Transverse colon (tissue), 4 donors: ENCODE results near the gene SPATA24. TPM values are rescaled to one million over a fixed set of nuclear protein-coding genes. Genes with fewer than 3 reads are reported as not detected.
"Not testable (repeated sequence)": the region's sequence is repeated elsewhere in the genome, so short reads cannot be mapped to it uniquely, and the experiment has no call there.

Experiments
- DNase-seq: peaks from one replicate; pipeline ENCODE4 v3.0.0-alpha.2; 2019
- H3K27ac ChIP-seq, 4 donors: fragments of 200-600 bp; sonication (generic); 2 replicates each; pipeline ENCODE4 v1.5.1; 2016 to 2018; ENCODE audit warnings: inconsistent platforms in 4 of 4
- H3K27me3 ChIP-seq: fragments of 200-600 bp; sonication (generic); 2 replicates; pipeline ENCODE4 v1.5.1; 2017; ENCODE audit warnings: inconsistent platforms
- H3K36me3 ChIP-seq, 4 donors: fragments of 200-600 bp; sonication (generic); 2 replicates each; pipeline ENCODE4 v1.5.1; 2017 to 2019; ENCODE audit warnings: inconsistent platforms in 4 of 4
- H3K4me1 ChIP-seq, 4 donors: fragments of 200-600 bp; sonication (generic); 2 replicates each; pipeline ENCODE4 v1.5.1; 2017 to 2020; ENCODE audit warnings: inconsistent platforms in 4 of 4
- H3K4me3 ChIP-seq, 4 donors: fragments of 200-600 bp; sonication (generic); 1 replicate in 1 of 4; 2 replicates in 3 of 4; pipeline versions ENCODE4 v1.5.1 to v1.6.1; 2017 to 2019; ENCODE audit warnings: inconsistent platforms in 4 of 4
- H3K9me3 ChIP-seq, 2 donors: fragments of 200-600 bp; sonication (generic); 2 replicates each; pipeline ENCODE4 v1.5.1; 2017 to 2019; ENCODE audit warnings: inconsistent platforms in 2 of 2
- EP300 ChIP-seq: sonication (generic); formaldehyde crosslinking; IDR thresholded peaks from one replicate; pipeline ENCODE4 v1.6.1; 2017; ENCODE audit warnings: antibody characterized with exemption, low read depth
- POLR2A ChIP-seq: fragments of 450-650 bp; IDR thresholded peaks from one replicate; pipeline ENCODE4 v1.6.1; 2016; ENCODE audit warnings: antibody characterized with exemption, mild to moderate bottlenecking, moderate library complexity
- POLR2AphosphoS5 ChIP-seq, 3 donors: sonication (generic); formaldehyde crosslinking; IDR thresholded peaks; one replicate each; pipeline ENCODE4 v1.6.1; 2016; ENCODE audit warnings: antibody characterized with exemption in 3 of 3
- WGBS, 2 donors: methylation state at CpG; one replicate each; pipeline ENCODE4 v1.1.5; 2018; ENCODE audit warnings: low coverage in 1 of 2; 5-methylcytosine and 5-hydroxymethylcytosine counted together
- in situ Hi-C, 4 donors: fragments of 200-750 bp; cut with MboI; loops; one replicate each; pipeline versions ENCODE4 v1.15.0 to v1.15.1; 2017; ENCODE audit warnings: low sequenced_read_pairs in 3 of 4, low pct_ligation_motif_present in 1 of 4, low pct_unique_long_range_greater_than_20kb in 1 of 4
- intact Hi-C: fragments of 100-400 bp; cut with DNase I; formaldehyde crosslinking; loops from one replicate; pipeline ENCODE4 v1.15.1; 2023; ENCODE audit warnings: low total_unique reads
- total RNA-seq, 4 donors: library from RNA; depleted of rRNA; stranded (reverse); fragments of >200 nt; gene quantifications; one replicate each; pipeline ENCODE4 v1.1.0, GENCODE V29; 2016
- TF ChIP-seq, protein P1 (sequence below), 5 experiments: fragments of 200-600 bp in 3 of 5; fragments of 450-650 bp in 2 of 5; sonication (generic) in 3 of 5; IDR thresholded peaks; 1 replicate in 2 of 5; 2 replicates in 3 of 5; pipeline ENCODE4 v1.5.1; 2016 to 2017; ENCODE audit warnings: antibody characterized with exemption in 5 of 5, inconsistent platforms in 3 of 5, mild to moderate bottlenecking in 2 of 5, moderate library complexity in 1 of 5

The SPATA24 gene
- total RNA-seq, 4 donors from 2014 or later: 3.0 TPM; not detected in 2

DNA sequence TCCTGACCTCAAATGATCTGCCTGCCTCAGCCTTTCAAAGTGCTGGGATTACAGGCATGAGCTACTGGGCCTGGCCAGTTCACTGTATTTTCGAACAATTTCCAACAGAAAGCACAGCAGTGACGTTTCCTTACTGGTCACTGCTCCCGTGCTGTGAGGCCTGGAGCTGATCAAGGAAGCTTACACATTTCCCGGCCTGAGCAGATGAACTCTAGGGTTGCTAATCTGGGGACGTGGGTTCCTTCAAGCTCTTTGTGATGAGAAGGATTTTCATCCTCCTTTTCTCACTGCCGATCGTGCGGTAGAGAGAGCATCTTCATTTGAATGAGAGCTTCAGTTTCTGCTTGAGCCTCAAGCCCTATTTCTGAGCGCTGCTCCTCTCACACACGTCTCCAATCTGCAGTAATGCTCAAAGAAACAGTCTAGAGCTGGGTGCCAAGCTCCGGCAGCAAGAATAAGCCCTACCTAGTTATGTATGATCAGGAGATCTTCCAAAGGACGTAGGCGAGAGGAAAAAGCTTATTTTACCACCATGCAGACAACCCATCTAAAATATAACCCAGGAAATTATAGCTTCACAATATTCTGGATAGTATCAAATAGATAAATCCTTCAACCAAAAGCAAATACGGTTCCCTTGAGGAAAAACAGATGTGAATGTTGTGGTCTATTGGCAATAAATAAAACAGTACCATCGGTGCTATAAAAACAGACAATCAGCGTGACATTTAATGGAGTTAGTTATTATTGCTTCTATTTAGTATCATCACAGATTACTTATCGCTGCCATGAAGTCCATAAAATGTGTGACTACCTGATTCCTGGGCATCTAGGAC lies 7.3 kb upstream of the SPATA24 start:
- DNase-seq: no peak
- TF ChIP-seq, protein P1, sequence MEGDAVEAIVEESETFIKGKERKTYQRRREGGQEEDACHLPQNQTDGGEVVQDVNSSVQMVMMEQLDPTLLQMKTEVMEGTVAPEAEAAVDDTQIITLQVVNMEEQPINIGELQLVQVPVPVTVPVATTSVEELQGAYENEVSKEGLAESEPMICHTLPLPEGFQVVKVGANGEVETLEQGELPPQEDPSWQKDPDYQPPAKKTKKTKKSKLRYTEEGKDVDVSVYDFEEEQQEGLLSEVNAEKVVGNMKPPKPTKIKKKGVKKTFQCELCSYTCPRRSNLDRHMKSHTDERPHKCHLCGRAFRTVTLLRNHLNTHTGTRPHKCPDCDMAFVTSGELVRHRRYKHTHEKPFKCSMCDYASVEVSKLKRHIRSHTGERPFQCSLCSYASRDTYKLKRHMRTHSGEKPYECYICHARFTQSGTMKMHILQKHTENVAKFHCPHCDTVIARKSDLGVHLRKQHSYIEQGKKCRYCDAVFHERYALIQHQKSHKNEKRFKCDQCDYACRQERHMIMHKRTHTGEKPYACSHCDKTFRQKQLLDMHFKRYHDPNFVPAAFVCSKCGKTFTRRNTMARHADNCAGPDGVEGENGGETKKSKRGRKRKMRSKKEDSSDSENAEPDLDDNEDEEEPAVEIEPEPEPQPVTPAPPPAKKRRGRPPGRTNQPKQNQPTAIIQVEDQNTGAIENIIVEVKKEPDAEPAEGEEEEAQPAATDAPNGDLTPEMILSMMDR (IDR thresholded peaks at IDR 0.05): no peak
- TF ChIP-seq POLR2AphosphoS5 (IDR thresholded peaks at IDR 0.05) (peak; percentile 64 to 96 (median 87)), EP300 (no peak), POLR2A (no peak)
- Histone ChIP-seq H3K27me3 (no peaks in the 10 kb centered on the region), H3K4me1 (peaks cover 18 to 30% (median 25%) of the 10 kb centered on the region in 4 donors), H3K36me3 (no peaks in the 10 kb centered on the region), H3K27ac (peak overlapping the region in 3 of 4 donors; percentile 42 to 62 (median 57)), H3K9me3 (no peaks in the 10 kb centered on the region), H3K4me3 (no peak overlapping the region)
- in situ Hi-C loops (no loop called here), intact Hi-C loops (no loop called here)
- WGBS, 2 donors: 58 to 80% methylated on average over 12 to 17 of the region's 17 CpGs

DNA sequence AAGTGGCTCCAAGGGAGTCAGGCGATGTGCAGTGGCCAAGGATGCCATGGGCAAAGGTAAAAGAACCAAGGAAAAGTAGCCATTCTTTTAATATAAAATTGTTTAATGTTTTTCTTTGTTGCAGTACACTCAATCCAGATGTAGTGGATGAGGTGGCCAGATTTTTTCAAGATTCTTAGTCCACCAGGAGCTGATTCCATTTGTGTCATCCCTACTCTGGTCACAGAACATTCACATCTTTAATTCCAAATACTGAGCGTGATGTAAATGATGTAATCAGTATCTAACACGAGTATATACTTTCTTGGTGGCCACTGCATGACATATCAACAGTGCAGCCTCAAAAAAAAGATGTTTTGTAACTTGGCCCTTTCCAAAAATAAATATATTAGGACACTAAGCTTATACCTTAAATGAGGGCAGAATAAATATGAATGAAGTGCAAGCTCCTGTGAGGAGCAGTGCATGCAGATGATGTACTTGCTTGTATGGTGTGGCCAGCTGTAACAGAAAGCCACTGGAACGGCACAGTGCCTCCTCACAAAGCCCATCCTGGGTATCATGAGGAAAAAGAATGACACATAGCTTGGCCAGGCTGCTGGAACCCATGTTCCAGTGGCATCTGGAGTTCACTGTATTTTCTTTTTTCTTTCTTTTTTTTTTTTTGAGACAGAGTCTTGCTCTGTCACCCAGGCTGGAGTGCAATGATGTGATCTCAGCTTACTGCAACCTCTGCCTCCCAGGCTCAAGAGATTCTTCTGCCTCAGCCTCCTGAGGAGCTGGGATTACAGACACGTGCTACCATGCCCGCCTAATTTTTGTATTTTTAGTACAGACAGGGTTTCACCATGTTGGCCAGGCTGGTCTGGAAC lies 6.5 kb upstream of the SPATA24 start:
- in situ Hi-C loops: no loop called here

DNA sequence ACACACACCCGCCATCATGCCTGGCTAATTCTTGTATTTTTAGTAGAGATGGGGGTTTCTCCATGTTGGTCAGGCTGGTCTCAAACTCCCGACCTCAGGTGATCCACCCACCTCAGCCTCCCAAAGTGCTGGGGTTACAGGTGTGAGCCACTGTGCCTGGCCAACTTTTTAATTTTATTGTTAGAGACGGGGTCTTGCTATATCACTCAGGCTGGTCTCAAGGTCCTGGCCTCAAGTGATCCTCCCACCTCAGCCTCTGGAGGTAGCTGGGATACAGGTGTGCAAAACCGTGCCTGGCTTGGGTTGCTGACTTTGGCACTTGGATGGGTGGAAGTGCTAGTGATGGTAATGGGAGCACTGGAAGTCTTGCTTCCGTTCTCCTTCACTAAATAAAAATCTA lies 5.2 kb upstream of the SPATA24 start:
- 89 to 93% methylated on average over 2 to 5 of the region's 5 CpGs for WGBS, 2 donors
- H3K4me3 ChIP-seq, in situ Hi-C loops, DNase-seq, H3K36me3 ChIP-seq, intact Hi-C loops, H3K27me3 ChIP-seq, H3K9me3 ChIP-seq, H3K27ac ChIP-seq: not testable (repeated sequence)
- H3K4me1 ChIP-seq: peaks cover 5 to 18% (median 12%) of the 10 kb centered on the region in 4 donors

More for the DNA sequence above, 6.5 kb upstream of the SPATA24 start:
- Histone ChIP-seq H3K9me3 (no peaks in the 10 kb centered on the region), H3K27ac (peak overlapping the region in 3 of 4 donors; percentile 42 to 62 (median 57)), H3K4me3 (no peak overlapping the region), H3K27me3 (no peaks in the 10 kb centered on the region), H3K4me1 (peaks cover 10 to 22% (median 19%) of the 10 kb centered on the region in 4 donors), H3K36me3 (no peaks in the 10 kb centered on the region)
- no peak for DNase-seq
- TF ChIP-seq POLR2AphosphoS5 (IDR thresholded peaks at IDR 0.05): no peak
- TF ChIP-seq, protein P1 (IDR thresholded peaks at IDR 0.05): no peak
- TF ChIP-seq POLR2A: no peak
- no peak for TF ChIP-seq EP300
- WGBS, 2 donors: 60 to 73% methylated on average over 5 to 6 of the region's 6 CpGs
- intact Hi-C loops: no loop called here

DNA sequence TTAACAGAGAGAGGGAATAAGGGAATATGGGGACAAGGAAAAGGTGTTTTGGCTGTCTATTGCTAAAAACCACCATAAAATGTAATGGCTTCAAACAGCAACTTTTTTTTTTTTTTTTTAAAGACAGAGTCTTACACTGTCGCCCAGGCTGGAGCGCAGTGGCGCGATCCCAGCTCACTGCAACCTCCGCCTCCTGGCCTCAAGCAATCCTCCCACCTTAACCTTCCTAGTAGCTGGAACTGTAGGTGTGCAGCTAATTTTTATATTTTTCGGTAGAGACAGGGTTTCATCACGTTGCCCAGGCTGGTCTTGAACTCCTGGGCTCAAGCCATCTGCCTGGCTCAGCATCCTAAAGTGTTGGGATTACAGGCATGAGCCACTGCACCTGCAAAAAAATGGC lies 4.3 kb upstream of the SPATA24 start:
- peaks cover 9 to 22% (median 14%) of the 10 kb centered on the region in 4 donors for H3K4me1 ChIP-seq
- in situ Hi-C loops: no loop called here
- TF ChIP-seq POLR2AphosphoS5 (IDR thresholded peaks at IDR 0.05) (no peak), POLR2A (no peak), EP300 (no peak)
- TF ChIP-seq, protein P1 (IDR thresholded peaks at IDR 0.05): no peak
- no peaks in the 10 kb centered on the region for H3K36me3 ChIP-seq
- H3K4me3 ChIP-seq: no peak overlapping the region
- intact Hi-C loops: no loop called here
- H3K27me3 ChIP-seq: no peaks in the 10 kb centered on the region
- no peak overlapping the region for H3K27ac ChIP-seq
- no peaks in the 10 kb centered on the region for H3K9me3 ChIP-seq
- 90 to 94% methylated on average over 7 of the region's 7 CpGs for WGBS, 2 donors
- DNase-seq: no peak
